Ascending aorta (tissue), 2 donors: ENCODE results near the gene INSC. TPM values are rescaled to one million over a fixed set of nuclear protein-coding genes. Genes with fewer than 3 reads are reported as not detected.
A peak's percentile ranks its signal among the peaks of the same experiment; 100 is the strongest.
"Not testable (repeated sequence)": the region's sequence is repeated elsewhere in the genome, so short reads cannot be mapped to it uniquely, and the experiment has no call there.

Source experiments
- DNase-seq, 2 donors: peaks; one replicate each; pipeline ENCODE4 v3.0.0-alpha.2; 2019; ENCODE audit warnings: low spot score in 2 of 2
- H3K27ac ChIP-seq, 2 donors: fragments of 200-600 bp; sonication (generic); one replicate each; pipeline ENCODE4 v1.5.1; 2016 to 2017; ENCODE audit warnings: mild to moderate bottlenecking in 1 of 2
- H3K27me3 ChIP-seq: fragments of 200-600 bp; sonication (generic); one replicate; pipeline ENCODE4 v1.5.1; 2017
- H3K36me3 ChIP-seq, 2 donors: fragments of 200-600 bp; sonication (generic); one replicate each; pipeline ENCODE4 v1.5.1; 2016
- H3K4me1 ChIP-seq, 2 donors: fragments of 200-600 bp; sonication (generic); one replicate each; pipeline ENCODE4 v1.5.1; 2016 to 2017; ENCODE audit warnings: mild to moderate bottlenecking in 1 of 2
- H3K4me3 ChIP-seq, 2 donors: fragments of 200-600 bp; sonication (generic); one replicate each; pipeline ENCODE4 v1.5.1; 2016 to 2017; ENCODE audit warnings: mild to moderate bottlenecking in 1 of 2
- H3K9me3 ChIP-seq, 2 donors: fragments of 200-600 bp; sonication (generic); one replicate each; pipeline ENCODE4 v1.5.1; 2016
- intact Hi-C: fragments of 100-400 bp; cut with DNase I; formaldehyde crosslinking; loops from one replicate; pipeline ENCODE4 v1.15.1; 2023
- total RNA-seq: library from RNA; depleted of rRNA; stranded (reverse); fragments of >200 nt; gene quantifications from one replicate; pipeline ENCODE4 v1.1.0, GENCODE V29; 2016
- TF ChIP-seq, protein P1 (sequence below), 3 experiments: fragments of 200-600 bp in 2 of 3; fragments of 450-650 bp in 1 of 3; sonication (generic) in 2 of 3; IDR thresholded peaks; one replicate each; pipeline ENCODE4 v1.5.1; 2016 to 2019; ENCODE audit warnings: antibody characterized with exemption in 3 of 3, mild to moderate bottlenecking in 1 of 3, moderate library complexity in 1 of 3

INSC gene, protein sequence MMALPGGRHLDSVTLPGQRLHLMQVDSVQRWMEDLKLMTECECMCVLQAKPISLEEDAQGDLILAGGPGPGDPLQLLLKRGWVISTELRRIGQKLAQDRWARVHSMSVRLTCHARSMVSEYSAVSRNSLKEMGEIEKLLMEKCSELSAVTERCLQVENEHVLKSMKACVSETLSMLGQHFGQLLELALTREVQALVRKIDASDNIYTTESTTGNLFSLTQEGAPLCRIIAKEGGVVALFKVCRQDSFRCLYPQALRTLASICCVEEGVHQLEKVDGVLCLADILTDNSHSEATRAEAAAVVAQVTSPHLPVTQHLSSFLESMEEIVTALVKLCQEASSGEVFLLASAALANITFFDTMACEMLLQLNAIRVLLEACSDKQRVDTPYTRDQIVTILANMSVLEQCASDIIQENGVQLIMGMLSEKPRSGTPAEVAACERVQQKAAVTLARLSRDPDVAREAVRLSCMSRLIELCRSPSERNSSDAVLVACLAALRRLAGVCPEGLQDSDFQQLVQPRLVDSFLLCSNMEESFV
- not detected for total RNA-seq

DNA sequence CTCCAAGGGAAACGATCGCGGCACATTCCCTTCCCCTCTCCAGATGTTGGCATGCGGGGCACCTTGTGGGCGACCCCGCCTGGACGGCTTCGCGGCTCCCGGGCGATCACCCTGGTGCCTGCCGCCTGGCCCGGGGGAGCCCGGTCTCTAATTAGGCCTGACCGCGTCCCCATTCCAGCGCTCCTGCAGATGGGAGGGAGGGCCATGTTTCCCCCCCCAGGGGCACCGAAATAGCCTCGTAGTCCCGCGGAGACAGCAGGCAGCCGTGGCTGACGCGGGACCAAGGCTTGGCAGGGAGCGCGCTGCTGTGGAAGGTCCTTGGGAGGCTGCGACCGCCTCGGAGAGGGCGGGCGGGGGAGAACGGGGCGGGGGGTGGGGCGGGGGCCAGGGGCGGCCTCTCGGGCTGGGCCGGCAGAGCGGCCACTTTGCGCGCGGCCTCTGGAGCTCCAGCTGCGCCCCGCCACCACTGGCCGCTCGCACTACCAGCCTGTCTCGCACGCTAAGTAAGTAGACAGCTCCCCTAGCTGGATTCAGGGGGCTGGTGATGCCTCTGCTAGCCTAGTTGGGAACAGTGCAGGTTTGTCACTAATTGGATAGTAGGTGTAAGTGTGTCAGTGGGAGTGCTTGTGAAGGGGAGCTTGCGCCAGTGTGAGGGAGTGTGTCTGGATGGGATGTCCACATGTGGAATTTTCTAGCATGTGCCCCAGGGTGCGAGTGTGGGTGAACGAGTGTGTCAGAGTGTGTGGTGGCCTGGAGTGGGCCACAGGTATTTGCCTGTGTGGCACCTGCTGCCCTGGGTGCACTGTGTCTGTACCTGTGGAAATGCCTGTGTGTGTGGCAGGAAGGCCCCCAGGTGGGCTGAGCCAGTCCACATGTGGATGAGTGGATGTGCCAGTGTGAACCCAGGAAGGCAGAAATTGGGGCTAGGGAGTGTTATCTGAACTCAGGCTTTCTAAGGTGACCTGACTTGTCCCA lies at the start of gene INSC:
TSS of gene INSC (plus strand) at position 423 of the 975 bp plus-strand sequence. CDS start 34,252 bp downstream, outside the sequence.
- peaks cover 0 to 8% of the 10 kb centered on the region in 2 donors for H3K4me1 ChIP-seq
- peak within 1 kb of the TSS; percentile 32 to 57 for H3K4me3 ChIP-seq
- no peaks in the 10 kb centered on the region for H3K9me3 ChIP-seq
- intact Hi-C loops, result no loop called here
- no peaks in the 10 kb centered on the region for H3K36me3 ChIP-seq
- H3K27ac ChIP-seq, result no peak within 1 kb of the TSS
- no peak for DNase-seq
- no peaks in the 10 kb centered on the region for H3K27me3 ChIP-seq
- TF ChIP-seq, protein P1, sequence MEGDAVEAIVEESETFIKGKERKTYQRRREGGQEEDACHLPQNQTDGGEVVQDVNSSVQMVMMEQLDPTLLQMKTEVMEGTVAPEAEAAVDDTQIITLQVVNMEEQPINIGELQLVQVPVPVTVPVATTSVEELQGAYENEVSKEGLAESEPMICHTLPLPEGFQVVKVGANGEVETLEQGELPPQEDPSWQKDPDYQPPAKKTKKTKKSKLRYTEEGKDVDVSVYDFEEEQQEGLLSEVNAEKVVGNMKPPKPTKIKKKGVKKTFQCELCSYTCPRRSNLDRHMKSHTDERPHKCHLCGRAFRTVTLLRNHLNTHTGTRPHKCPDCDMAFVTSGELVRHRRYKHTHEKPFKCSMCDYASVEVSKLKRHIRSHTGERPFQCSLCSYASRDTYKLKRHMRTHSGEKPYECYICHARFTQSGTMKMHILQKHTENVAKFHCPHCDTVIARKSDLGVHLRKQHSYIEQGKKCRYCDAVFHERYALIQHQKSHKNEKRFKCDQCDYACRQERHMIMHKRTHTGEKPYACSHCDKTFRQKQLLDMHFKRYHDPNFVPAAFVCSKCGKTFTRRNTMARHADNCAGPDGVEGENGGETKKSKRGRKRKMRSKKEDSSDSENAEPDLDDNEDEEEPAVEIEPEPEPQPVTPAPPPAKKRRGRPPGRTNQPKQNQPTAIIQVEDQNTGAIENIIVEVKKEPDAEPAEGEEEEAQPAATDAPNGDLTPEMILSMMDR (IDR thresholded peaks at IDR 0.05), result no peak

DNA sequence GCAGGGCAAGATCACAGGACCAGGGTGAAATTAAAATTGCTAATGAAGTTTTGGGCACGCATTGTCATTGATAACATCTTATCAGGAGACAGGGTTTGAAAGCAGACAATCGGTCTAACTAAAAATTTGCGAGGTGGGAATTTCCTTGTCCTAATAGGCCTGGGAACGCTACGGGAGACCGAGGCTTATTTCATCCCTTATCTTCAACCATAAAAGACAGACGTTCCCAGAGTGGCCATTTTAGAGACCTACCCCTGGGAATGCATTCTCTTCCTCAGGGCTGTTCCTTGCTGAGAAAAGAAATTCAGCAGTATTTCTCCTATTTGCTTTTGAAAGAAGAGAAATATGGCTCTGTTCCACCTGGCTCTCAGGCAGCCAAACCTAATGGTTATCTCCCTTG lies 45.0 kb upstream of the INSC start:
- H3K27ac ChIP-seq, DNase-seq, H3K36me3 ChIP-seq, H3K9me3 ChIP-seq, H3K4me3 ChIP-seq, H3K27me3 ChIP-seq: not testable (repeated sequence)
- H3K4me1 ChIP-seq, result peaks cover 0 to 17% of the 10 kb centered on the region in 2 donors
- intact Hi-C loops, result loop anchor here (10.0 kb wide), 2 partner anchors 285 to 515 kb away; no protein-coding TSS in a partner anchor

DNA sequence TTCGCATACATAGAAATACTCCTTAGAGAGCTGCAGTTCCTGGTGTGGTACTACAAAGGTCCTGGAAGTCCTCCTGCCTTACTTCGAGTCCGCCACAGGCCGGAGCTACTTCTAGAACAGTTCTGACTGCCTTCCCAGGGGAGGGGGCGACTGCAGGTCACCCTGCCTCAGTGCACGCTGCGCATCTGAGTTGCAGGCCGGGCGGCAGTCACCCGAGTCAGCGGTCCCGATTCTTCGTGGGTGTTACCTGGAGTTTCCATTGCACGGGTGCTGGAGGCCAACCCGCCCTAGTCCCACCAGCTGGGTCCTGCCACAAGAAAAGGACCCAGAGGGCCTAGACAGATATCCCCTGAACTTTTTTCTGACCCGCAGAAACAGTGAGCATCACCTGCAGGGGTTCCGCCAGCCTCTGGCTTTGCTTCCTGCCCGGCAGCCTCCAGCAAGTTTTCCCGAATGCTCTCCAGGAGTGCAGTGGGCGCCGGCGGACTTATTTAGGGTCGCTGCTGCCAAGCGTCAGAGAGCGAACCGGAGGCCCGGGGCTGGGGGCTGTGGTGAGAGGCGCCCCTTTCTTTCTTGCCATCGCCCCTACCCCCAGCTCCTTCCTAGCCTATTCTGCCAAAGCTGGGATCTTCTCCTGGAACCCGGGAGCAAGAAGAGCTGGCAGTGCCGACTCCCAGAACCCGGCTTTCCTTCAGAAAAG lies 43.0 kb upstream of the INSC start:
- H3K27me3 ChIP-seq, result no peaks in the 10 kb centered on the region
- TF ChIP-seq, protein P1 (IDR thresholded peaks at IDR 0.05), result no peak
- H3K27ac ChIP-seq, result no peak overlapping the region
- no peak for DNase-seq
- H3K9me3 ChIP-seq, result peaks cover 0 to 3% of the 10 kb centered on the region in 2 donors
- intact Hi-C loops, result loop anchor here (10.0 kb wide), 2 partner anchors 287 to 517 kb away; no protein-coding TSS in a partner anchor
- no peaks in the 10 kb centered on the region for H3K36me3 ChIP-seq
- H3K4me3 ChIP-seq, result no peak overlapping the region
- H3K4me1 ChIP-seq, result peaks cover 0 to 18% of the 10 kb centered on the region in 2 donors

DNA sequence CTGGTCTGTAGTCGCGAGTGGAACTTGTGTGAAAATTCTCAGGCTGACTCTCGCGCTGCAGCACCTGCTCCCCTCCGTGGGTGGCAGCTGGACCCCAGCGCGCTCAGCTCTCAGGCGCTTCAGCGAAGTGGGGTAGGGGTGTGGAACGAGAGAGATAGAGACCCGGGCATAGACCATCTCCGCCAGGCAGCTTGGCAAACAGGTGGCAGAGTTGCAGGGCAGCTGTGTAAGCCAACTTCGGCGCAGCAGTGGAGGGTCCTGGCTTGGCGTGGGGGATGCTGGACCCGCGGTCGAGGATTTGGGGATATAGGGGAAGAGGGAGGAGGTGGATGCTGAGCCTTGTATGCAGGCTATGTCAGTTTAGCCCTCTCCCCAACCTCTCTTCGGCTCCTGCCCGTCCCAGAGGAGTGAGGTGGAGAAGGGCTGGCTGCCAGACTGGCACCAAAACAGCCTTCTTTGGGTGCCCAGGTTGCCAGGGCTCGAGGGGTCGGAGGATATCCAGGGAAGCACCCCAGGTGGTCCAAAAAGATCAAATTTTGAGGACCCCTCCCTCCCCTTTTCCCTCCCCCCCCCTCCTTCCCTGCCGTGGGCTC lies 42.1 kb upstream of the INSC start:
- Histone ChIP-seq H3K27me3 (no peaks in the 10 kb centered on the region), H3K27ac (no peak overlapping the region), H3K4me3 (peak overlapping the region in 1 of 2 donors; percentile 52), H3K4me1 (peaks cover 0 to 18% of the 10 kb centered on the region in 2 donors), H3K9me3 (peaks cover 0 to 3% of the 10 kb centered on the region in 2 donors), H3K36me3 (no peaks in the 10 kb centered on the region)
- TF ChIP-seq, protein P1 (IDR thresholded peaks at IDR 0.05), result no peak
- DNase-seq, result no peak
- intact Hi-C loops, result loop anchor here (10.0 kb wide), 2 partner anchors 288 to 518 kb away; no protein-coding TSS in a partner anchor

DNA sequence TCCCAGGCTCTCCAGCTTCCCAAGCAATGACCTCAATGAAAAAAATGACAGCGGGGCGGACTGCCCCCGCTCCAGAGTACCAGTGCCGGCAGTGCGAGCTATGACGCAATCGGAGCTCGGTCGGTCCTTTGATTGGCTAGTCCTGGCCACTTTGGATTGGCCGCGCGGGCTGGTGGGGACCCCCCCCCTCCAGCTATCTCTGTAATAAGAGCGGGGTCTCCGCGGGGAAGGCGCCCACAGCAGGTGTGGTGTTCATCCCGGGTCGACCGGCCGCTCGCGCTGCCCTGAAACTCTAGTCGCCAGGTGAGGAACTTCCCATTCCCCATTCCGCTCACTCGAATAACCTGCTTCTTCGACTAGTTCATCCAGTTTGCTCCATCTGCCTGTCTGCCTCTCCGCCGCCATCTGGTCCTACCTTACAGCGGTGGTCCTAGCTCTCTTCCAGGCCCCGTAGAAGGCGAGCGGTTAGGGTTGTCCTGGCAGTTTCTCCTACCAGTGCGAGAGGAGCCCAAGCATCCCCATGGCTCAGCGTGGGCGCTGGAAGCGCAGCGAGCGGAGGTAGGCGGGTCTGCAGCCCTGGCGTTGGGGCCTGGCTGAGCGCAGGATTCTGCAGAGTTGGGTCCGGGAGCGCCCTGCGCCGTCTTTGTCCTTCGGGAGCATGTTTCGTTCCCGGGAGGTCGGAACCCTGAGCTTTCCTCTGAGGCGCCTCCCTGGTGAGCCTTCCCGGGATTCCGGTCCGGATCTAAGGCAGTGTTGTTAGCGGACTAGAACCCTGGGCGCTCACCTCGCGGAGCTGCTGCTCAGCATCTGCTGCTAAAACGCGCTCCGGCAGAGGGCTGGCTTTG lies 41.1 kb upstream of the INSC start, which contains the start of gene CALCB:
TSS of gene CALCB (plus strand) at position 233 of the 845 bp plus-strand sequence. CDS start 1,126 bp downstream, outside the sequence.
- H3K27me3 ChIP-seq, result no peaks in the 10 kb centered on the region
- DNase-seq, result no peak
- TF ChIP-seq, protein P1 (IDR thresholded peaks at IDR 0.05), result no peak
- peaks cover 0 to 18% of the 10 kb centered on the region in 2 donors for H3K4me1 ChIP-seq
- no peak within 1 kb of the TSS for H3K27ac ChIP-seq
- H3K36me3 ChIP-seq, result no peaks in the 10 kb centered on the region
- peaks cover 0 to 3% of the 10 kb centered on the region in 2 donors for H3K9me3 ChIP-seq
- H3K4me3 ChIP-seq, result peak within 1 kb of the TSS; percentile 52 to 62
- intact Hi-C loops, result loop anchor here (2.0 to 10.0 kb wide), 3 partner anchors 99 to 519 kb away; no protein-coding TSS in a partner anchor
